Mesendoderm (in vitro differentiated cells): ENCODE measurements around the gene NAXD.
"Not testable (repeated sequence)": the region's sequence is repeated elsewhere in the genome, so short reads cannot be mapped to it uniquely, and the experiment has no call there.

ENCODE experiments used
- DNase-seq: peaks from one replicate; pipeline ENCODE4 v3.0.0; 2013
- H2AK5ac ChIP-seq: 2 replicates; pipeline ENCODE4 v1.6.1; 2013; ENCODE audit warnings: low read length, inconsistent platforms
- H2BK120ac ChIP-seq: 2 replicates; pipeline ENCODE4 v1.6.1; 2013; ENCODE audit warnings: low read depth, mild to moderate bottlenecking, low read length, moderate library complexity, mixed read lengths
- H2BK15ac ChIP-seq: replicated peaks from 2 replicates; pipeline ENCODE4 v1.6.1; 2013; ENCODE audit warnings: low read depth, mild to moderate bottlenecking, moderate library complexity
- H2BK5ac ChIP-seq: 2 replicates; pipeline ENCODE4 v1.6.1; 2013; ENCODE audit warnings: low read length, inconsistent platforms
- H3K18ac ChIP-seq: 2 replicates; pipeline ENCODE4 v1.6.1; 2013; ENCODE audit warnings: mild to moderate bottlenecking, low read length, mixed read lengths
- H3K23ac ChIP-seq: one replicate; pipeline ENCODE4 v1.6.1; 2013; ENCODE audit warnings: low read length
- H3K27ac ChIP-seq: 2 replicates; pipeline ENCODE4 v1.5.1; 2013; ENCODE audit warnings: low read depth, mild to moderate bottlenecking, inconsistent platforms, low read length, moderate library complexity
- H3K27me3 ChIP-seq: 2 replicates; pipeline ENCODE4 v1.6.1; 2013; ENCODE audit warnings: low read length, control low read depth, mild to moderate bottlenecking, inconsistent platforms; ENCODE audit not compliant: insufficient read depth, poor library complexity
- H3K36me3 ChIP-seq: 2 replicates; pipeline ENCODE4 v1.6.1; 2013; ENCODE audit warnings: low read length, inconsistent platforms; ENCODE audit not compliant: control insufficient read depth, insufficient read depth
- H3K4ac ChIP-seq: one replicate; pipeline ENCODE4 v1.6.1; 2013; ENCODE audit warnings: low read depth, mild to moderate bottlenecking, low read length, moderate library complexity
- H3K4me1 ChIP-seq: 2 replicates; pipeline ENCODE4 v1.6.1; 2013; ENCODE audit warnings: low read depth, low read length, inconsistent platforms; ENCODE audit not compliant: control insufficient read depth
- H3K4me2 ChIP-seq: 2 replicates; pipeline ENCODE4 v1.6.1; 2013; ENCODE audit warnings: low read length
- H3K4me3 ChIP-seq: 2 replicates; pipeline ENCODE4 v1.5.1; 2013; ENCODE audit warnings: mild to moderate bottlenecking, low read length
- H3K56ac ChIP-seq: one replicate; pipeline ENCODE4 v1.6.1; 2013; ENCODE audit warnings: low read length
- H3K79me1 ChIP-seq: 2 replicates; pipeline ENCODE4 v1.6.1; 2013; ENCODE audit warnings: low read length, inconsistent platforms
- H3K79me2 ChIP-seq: 2 replicates; pipeline ENCODE4 v1.6.1; 2013; ENCODE audit warnings: mild to moderate bottlenecking, low read length; ENCODE audit not compliant: control insufficient read depth, insufficient read depth
- H3K9ac ChIP-seq: 2 replicates; pipeline ENCODE4 v1.6.1; 2013; ENCODE audit warnings: low read length, inconsistent platforms
- H4K5ac ChIP-seq: one replicate; pipeline ENCODE4 v1.6.1; 2013; ENCODE audit warnings: low read length
- H4K8ac ChIP-seq: one replicate; pipeline ENCODE4 v1.6.1; 2013; ENCODE audit warnings: low read depth, mild to moderate bottlenecking, control low read depth, low read length, moderate library complexity
- WGBS: extraction: QIAGEN DNeasy Blood & Tissue Kit; methylation state at CpG from one replicate; pipeline ENCODE4 v1.1.7; 2013; ENCODE audit warnings: low lambda C conversion rate, missing lambda C conversion rate; ENCODE audit not compliant: insufficient coverage; ENCODE audit errors: extremely low coverage; 5-methylcytosine and 5-hydroxymethylcytosine counted together

The NAXD gene

GRCh38 chr13:110629735-110630134 is 14.4 kb downstream of the NAXD start:
- peaks cover 3% of the 10 kb centered on the region for H3K36me3 ChIP-seq

GRCh38 chr13:110630566-110631119 is 15.3 kb downstream of the NAXD start:
- Histone ChIP-seq H3K18ac (no peak overlapping the region), H2BK120ac (no peak overlapping the region), H3K4ac (no peak overlapping the region), H3K56ac (no peak overlapping the region), H3K4me1 (no peaks in the 10 kb centered on the region), H3K23ac (no peak overlapping the region), H3K4me2 (no peak overlapping the region), H2BK5ac (no peak overlapping the region), H3K4me3 (no peak overlapping the region), H3K36me3 (peaks cover 6% of the 10 kb centered on the region), H4K8ac (no peak overlapping the region), H3K27ac (no peak overlapping the region), H4K5ac (no peak overlapping the region), H3K9ac (no peak overlapping the region), H3K79me1 (peaks cover 38% of the 10 kb centered on the region), H2AK5ac (no peak overlapping the region), H2BK15ac (no peak overlapping the region), H3K79me2 (peaks cover 48% of the 10 kb centered on the region), H3K27me3 (no peaks in the 10 kb centered on the region)
- no peak for DNase-seq
- no CpG with 5 or more reads among the region's 10 CpGs for WGBS

More at GRCh38 chr13:110629735-110630134, 14.4 kb downstream of the NAXD start:
- peaks cover 57% of the 10 kb centered on the region for H3K79me2 ChIP-seq
- no peaks in the 10 kb centered on the region for H3K4me1 ChIP-seq
- no peak overlapping the region for H4K5ac ChIP-seq
- H3K56ac ChIP-seq = no peak overlapping the region
- no peak overlapping the region for H3K18ac ChIP-seq
- H2BK5ac ChIP-seq = no peak overlapping the region
- WGBS = no CpG with 5 or more reads among the region's 7 CpGs
- no peak overlapping the region for H2BK120ac ChIP-seq
- H3K4me2 ChIP-seq = no peak overlapping the region
- H3K4ac ChIP-seq = no peak overlapping the region
- no peak overlapping the region for H2AK5ac ChIP-seq
- H3K9ac ChIP-seq = no peak overlapping the region
- H3K27ac ChIP-seq = no peak overlapping the region
- DNase-seq = no peak
- H3K79me1 ChIP-seq = peaks cover 44% of the 10 kb centered on the region
- no peak overlapping the region for H4K8ac ChIP-seq
- H2BK15ac ChIP-seq = no peak overlapping the region
- no peak overlapping the region for H3K23ac ChIP-seq
- no peaks in the 10 kb centered on the region for H3K27me3 ChIP-seq
- no peak overlapping the region for H3K4me3 ChIP-seq

GRCh38 chr13:110632255-110632654 is 16.9 kb downstream of the NAXD start:
- H3K36me3 ChIP-seq = peaks cover 11% of the 10 kb centered on the region
- not testable (repeated sequence) for H3K18ac ChIP-seq, H3K23ac ChIP-seq, H2AK5ac ChIP-seq, H3K27ac ChIP-seq, H3K4me2 ChIP-seq, H3K4me3 ChIP-seq, H3K4ac ChIP-seq, H3K27me3 ChIP-seq, H4K5ac ChIP-seq, H2BK5ac ChIP-seq, H3K4me1 ChIP-seq, H3K56ac ChIP-seq, H2BK15ac ChIP-seq, DNase-seq, H2BK120ac ChIP-seq, H4K8ac ChIP-seq, H3K9ac ChIP-seq
- peaks cover 33% of the 10 kb centered on the region for H3K79me1 ChIP-seq
- WGBS = no CpG with 5 or more reads among the region's 15 CpGs
- H3K79me2 ChIP-seq = peaks cover 36% of the 10 kb centered on the region

GRCh38 chr13:110633776-110634175 is 18.4 kb downstream of the NAXD start:
- no peak overlapping the region for H2BK15ac ChIP-seq
- H3K79me1 ChIP-seq = peaks cover 25% of the 10 kb centered on the region
- H4K8ac ChIP-seq = no peak overlapping the region
- no peak for DNase-seq
- peaks cover 23% of the 10 kb centered on the region for H3K79me2 ChIP-seq
- H2BK120ac ChIP-seq = no peak overlapping the region
- H3K27me3 ChIP-seq = no peaks in the 10 kb centered on the region
- H3K4me2 ChIP-seq = no peak overlapping the region
- no peak overlapping the region for H3K27ac ChIP-seq
- no peak overlapping the region for H2BK5ac ChIP-seq
- H2AK5ac ChIP-seq = no peak overlapping the region
- H3K4me1 ChIP-seq = no peaks in the 10 kb centered on the region
- H3K4ac ChIP-seq = no peak overlapping the region
- H3K56ac ChIP-seq = no peak overlapping the region
- no peak overlapping the region for H3K23ac ChIP-seq
- H3K4me3 ChIP-seq = no peak overlapping the region
- no CpG with 5 or more reads among the region's 8 CpGs for WGBS
- peaks cover 13% of the 10 kb centered on the region for H3K36me3 ChIP-seq
- no peak overlapping the region for H3K9ac ChIP-seq
- no peak overlapping the region for H4K5ac ChIP-seq
- no peak overlapping the region for H3K18ac ChIP-seq

- H3K36me3 ChIP-seq = peaks cover 11% of the 10 kb centered on the region
- no peak for DNase-seq
These were observed 19.2 kb downstream of the NAXD start for GRCh38 chr13:110634558-110634957.

GRCh38 chr13:110635405-110636002 is 20.2 kb downstream of the NAXD start:
- peaks cover 11% of the 10 kb centered on the region for H3K36me3 ChIP-seq
- no peak overlapping the region for H3K4ac ChIP-seq
- no peak overlapping the region for H3K9ac ChIP-seq
- no peak overlapping the region for H2BK15ac ChIP-seq
- no peak overlapping the region for H3K23ac ChIP-seq
- peaks cover 16% of the 10 kb centered on the region for H3K79me1 ChIP-seq
- no peak overlapping the region for H3K4me3 ChIP-seq
- H2BK120ac ChIP-seq = no peak overlapping the region
- H2BK5ac ChIP-seq = no peak overlapping the region
- H3K4me2 ChIP-seq = no peak overlapping the region
- no peaks in the 10 kb centered on the region for H3K27me3 ChIP-seq
- no peak overlapping the region for H4K5ac ChIP-seq
- H3K56ac ChIP-seq = no peak overlapping the region
- H3K27ac ChIP-seq = no peak overlapping the region
- no peak for DNase-seq
- H3K79me2 ChIP-seq = peaks cover 11% of the 10 kb centered on the region
- peaks cover 2% of the 10 kb centered on the region for H3K4me1 ChIP-seq
- H2AK5ac ChIP-seq = no peak overlapping the region
- no peak overlapping the region for H4K8ac ChIP-seq
- no peak overlapping the region for H3K18ac ChIP-seq
- no CpG with 5 or more reads among the region's 19 CpGs for WGBS

More at GRCh38 chr13:110634558-110634957, 19.2 kb downstream of the NAXD start:
- no peak overlapping the region for H3K4me2 ChIP-seq
- H2BK5ac ChIP-seq = no peak overlapping the region
- H3K9ac ChIP-seq = no peak overlapping the region
- H3K4me3 ChIP-seq = no peak overlapping the region
- no peak overlapping the region for H2BK120ac ChIP-seq
- peaks cover 17% of the 10 kb centered on the region for H3K79me2 ChIP-seq
- no peak overlapping the region for H3K4ac ChIP-seq
- peaks cover 2% of the 10 kb centered on the region for H3K4me1 ChIP-seq
- H4K8ac ChIP-seq = no peak overlapping the region
- no peak overlapping the region for H2BK15ac ChIP-seq
- no peak overlapping the region for H4K5ac ChIP-seq
- no peak overlapping the region for H3K18ac ChIP-seq
- no peak overlapping the region for H3K56ac ChIP-seq
- no peak overlapping the region for H2AK5ac ChIP-seq
- H3K23ac ChIP-seq = no peak overlapping the region
- no peak overlapping the region for H3K27ac ChIP-seq
- no CpG with 5 or more reads among the region's 19 CpGs for WGBS
- H3K79me1 ChIP-seq = peaks cover 21% of the 10 kb centered on the region
- H3K27me3 ChIP-seq = no peaks in the 10 kb centered on the region
